Endothelial cell of umbilical vein (primary cell): ENCODE data around the gene PLD4. TPM values are rescaled to one million over a fixed set of nuclear protein-coding genes. Genes with fewer than 3 reads are reported as not detected.

Source experiments
- BruUV-seq: library from RNA; stranded (reverse); fragments of 400-500 nt; replicated peaks from 2 replicates; lab custom pipeline; 2021; lab: Mats Ljungman, UMichigan
- CTCF ChIA-PET: fragments of 300-600, 350-600 bp; sonication (Branson Sonifier 250); formaldehyde crosslinking; loops from one replicate; lab custom pipeline; 2021; ENCODE audit warnings: antibody characterized with exemption, inconsistent platforms; lab: Charles Lee
- POLR2A ChIA-PET: fragments of 300-600, 350-600 bp; sonication (Branson Sonifier 250); formaldehyde crosslinking; loops from one replicate; lab custom pipeline; 2021; ENCODE audit warnings: antibody characterized with exemption, inconsistent platforms; lab: Charles Lee
- DNase-seq: peaks from one replicate; pipeline ENCODE4 v3.0.0-alpha.2; 2011; ENCODE audit warnings: low read depth, low spot score
- FAIRE-seq: peaks from 2 replicates; lab custom pipeline; 2011; peaks lifted over from hg19 to GRCh38; lab: Jason Lieb, UNC
- H2AFZ ChIP-seq: 2 replicates; pipeline ENCODE4 v1.6.0; 2012; ENCODE audit warnings: low read depth, low read length, control low read depth, inconsistent platforms
- H3K27ac ChIP-seq: 2 replicates; pipeline ENCODE4 v1.5.1; 2011; ENCODE audit warnings: low read depth, mild to moderate bottlenecking, control low read depth, low read length, moderate library complexity; ENCODE audit not compliant: insufficient read depth
- H3K27me3 ChIP-seq, 2 experiments: 2 replicates each; pipeline versions ENCODE4 v1.6.0 to v1.6.1; 2011; ENCODE audit warnings: low read length in 2 of 2, mixed read lengths in 1 of 2; ENCODE audit not compliant: control insufficient read depth in 2 of 2, insufficient read depth in 2 of 2
- H3K36me3 ChIP-seq, 2 experiments: 2 replicates in 1 of 2; 3 replicates in 1 of 2; pipeline ENCODE4 v1.5.1; 2011; ENCODE audit warnings: low read length in 2 of 2, mild to moderate bottlenecking in 1 of 2, moderate library complexity in 1 of 2; ENCODE audit not compliant: control insufficient read depth in 2 of 2, insufficient read depth in 2 of 2; ENCODE audit errors: extremely low read depth in 1 of 2
- H3K4me1 ChIP-seq: 3 replicates; pipeline ENCODE4 v1.5.1; 2011; ENCODE audit warnings: mild to moderate bottlenecking, low read length; ENCODE audit not compliant: control insufficient read depth, insufficient read depth; ENCODE audit errors: extremely low read depth
- H3K4me2 ChIP-seq: 2 replicates; pipeline ENCODE4 v1.6.1; 2011; ENCODE audit warnings: low read length, control low read depth, mixed read lengths; ENCODE audit not compliant: insufficient read depth
- H3K4me3 ChIP-seq, 3 experiments: fragments of 200-600 bp in 1 of 3; sonication (generic), shearing (Covaris generic) in 1 of 3; replicated peaks in 1 of 3; 2 replicates each; pipeline ENCODE4 v1.5.1; 2011 to 2016; ENCODE audit warnings: control low read depth in 3 of 3, low read length in 3 of 3, mild to moderate bottlenecking in 2 of 3, inconsistent platforms in 1 of 3, low read depth in 1 of 3, moderate library complexity in 1 of 3; ENCODE audit not compliant: insufficient read depth in 1 of 3
- H3K79me2 ChIP-seq: 2 replicates; pipeline ENCODE4 v1.6.0; 2012; ENCODE audit warnings: low read length, inconsistent platforms; ENCODE audit not compliant: control insufficient read depth, insufficient read depth
- H3K9ac ChIP-seq: replicated peaks from 2 replicates; pipeline ENCODE3; 2011; ENCODE audit warnings: low read length, control low read depth; ENCODE audit not compliant: insufficient read depth; ENCODE audit errors: extremely low read depth
- H3K9me1 ChIP-seq: replicated peaks from 3 replicates; pipeline ENCODE4 v1.6.0; 2011; ENCODE audit warnings: mild to moderate bottlenecking, low read length; ENCODE audit not compliant: control insufficient read depth, insufficient read depth; ENCODE audit errors: extremely low read depth
- H3K9me3 ChIP-seq: replicated peaks from 2 replicates; pipeline ENCODE4 v1.5.1; 2012; ENCODE audit warnings: low read length, inconsistent platforms; ENCODE audit not compliant: control insufficient read depth, insufficient read depth
- H4K20me1 ChIP-seq: replicated peaks from 2 replicates; pipeline ENCODE3; 2011; ENCODE audit warnings: mild to moderate bottlenecking, low read length; ENCODE audit not compliant: control insufficient read depth, insufficient read depth; ENCODE audit errors: extremely low read depth
- CTCF ChIP-seq, 2 donors: IDR thresholded peaks; 1 replicate in 1 of 2; 2 replicates in 1 of 2; pipeline ENCODE4 v1.5.1; 2011; ENCODE audit warnings: low read length in 2 of 2, mild to moderate bottlenecking in 2 of 2, moderate library complexity in 2 of 2, control low read depth in 1 of 2, inconsistent platforms in 1 of 2, low read depth in 1 of 2; ENCODE audit not compliant: insufficient read depth in 1 of 2; ENCODE audit errors: extremely low read depth in 1 of 2
- EZH2 ChIP-seq: IDR thresholded peaks from 2 replicates; pipeline ENCODE4 v1.6.1; 2012; ENCODE audit warnings: borderline replicate concordance, low read depth, mild to moderate bottlenecking, moderate library complexity, low read length, inconsistent platforms; ENCODE audit not compliant: severe bottlenecking
- FOS ChIP-seq: IDR thresholded peaks from 2 replicates; pipeline ENCODE4 v1.6.1; 2011; ENCODE audit warnings: mild to moderate bottlenecking, low read length, moderate library complexity, borderline replicate concordance; ENCODE audit not compliant: insufficient read depth
- GATA2 ChIP-seq: IDR thresholded peaks from 2 replicates; pipeline ENCODE4 v1.7.0; 2011; ENCODE audit warnings: low read depth, mild to moderate bottlenecking, moderate library complexity, mixed read lengths, low read length; ENCODE audit not compliant: insufficient read length, insufficient read depth
- JUN ChIP-seq: IDR thresholded peaks from 2 replicates; pipeline ENCODE4 v1.6.1; 2011; ENCODE audit warnings: borderline replicate concordance, low read depth; ENCODE audit not compliant: insufficient read length, insufficient read depth
- MYC ChIP-seq: IDR thresholded peaks from one replicate; pipeline ENCODE4 v1.6.1; 2011; ENCODE audit warnings: mild to moderate bottlenecking, low read depth, low read length
- POLR2A ChIP-seq: IDR thresholded peaks from 2 replicates; pipeline ENCODE4 v1.6.1; 2012; ENCODE audit warnings: low read depth, mild to moderate bottlenecking, control low read depth, low read length
- POLR2AphosphoS5 ChIP-seq: IDR thresholded peaks from 2 replicates; pipeline ENCODE4 v1.6.1; 2012; ENCODE audit warnings: low read depth, mild to moderate bottlenecking, control low read depth, low read length, moderate library complexity; ENCODE audit not compliant: insufficient read depth
- dilution Hi-C: fragments of 300-500 bp; cut with MboI; formaldehyde crosslinking; loops from one replicate; pipeline ENCODE4 v1.15.0; 2019; ENCODE audit warnings: low sequenced_read_pairs; ENCODE audit not compliant: extremely low pct_ligation_motif_present
- intact Hi-C: fragments of 100-400 bp; cut with micrococcal nuclease; formaldehyde crosslinking; loops from one replicate; pipeline ENCODE4 v1.10.0; 2022
- polyA plus RNA-seq, 4 experiments: library from polyadenylated mRNA; depleted of rRNA in 3 of 4; stranded (reverse) in 3 of 4; unstranded in 1 of 4; fragments of >200 nt; gene quantifications; 2 replicates each; pipeline versions ENCODE4 v1.2.1 to v1.2.3, GENCODE V29; 2011 to 2012; ENCODE audit warnings: missing spikeins in 1 of 4
- total RNA-seq: library from RNA; stranded (reverse); gene quantifications from 2 replicates; pipeline ENCODE4 v1.2.3, GENCODE V29; 2021
- TF ChIP-seq, protein P1 (sequence below): IDR thresholded peaks from 2 replicates; pipeline ENCODE4 v1.6.1; 2011; ENCODE audit not compliant: insufficient read depth, insufficient read length

The PLD4 gene
- total and polyA plus RNA-seq, 2 donors (not counting 3 experiments of a cell fraction or from before 2014, with no cell fraction given): 0.01 to 0.11 TPM

GRCh38 chr14:104891664-104892530, 32.8 kb upstream of the PLD4 start:
- Histone ChIP-seq H3K9me1 (no peaks in the 10 kb centered on the region), H3K4me1 (peaks cover 16% of the 10 kb centered on the region), H3K36me3 (peaks cover 2 to 8% of the 10 kb centered on the region in 2 experiments), H3K9me3 (no peaks in the 10 kb centered on the region), H2AFZ (no peak overlapping the region), H3K79me2 (no peaks in the 10 kb centered on the region), H3K4me2 (no peak overlapping the region), H3K9ac (no peak overlapping the region), H3K27me3 (no peaks in the 10 kb centered on the region), H3K27ac (no peak overlapping the region), H4K20me1 (no peaks in the 10 kb centered on the region), H3K4me3 (no peak overlapping the region)
- DNase-seq (no peak), FAIRE-seq (no peak)
- no TSS peak for BruUV-seq
- POLR2A ChIA-PET: no interaction called here
- intact Hi-C loops: no loop called here
- no peak for TF ChIP-seq FOS
- no peak for TF ChIP-seq JUN
- no peak for TF ChIP-seq POLR2A
- TF ChIP-seq GATA2: no peak
- TF ChIP-seq MYC: no peak
- TF ChIP-seq, protein P1, sequence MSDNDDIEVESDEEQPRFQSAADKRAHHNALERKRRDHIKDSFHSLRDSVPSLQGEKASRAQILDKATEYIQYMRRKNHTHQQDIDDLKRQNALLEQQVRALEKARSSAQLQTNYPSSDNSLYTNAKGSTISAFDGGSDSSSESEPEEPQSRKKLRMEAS: no peak
- no peak for TF ChIP-seq POLR2AphosphoS5
- TF ChIP-seq CTCF (IDR thresholded peaks at IDR 0.05; ENCODE audit: extremely low read depth in 1 of 2, insufficient read depth in 1 of 2, low read depth in 1 of 2, low read length in 2 of 2): no peak
- TF ChIP-seq EZH2: no peak
- CTCF ChIA-PET: interaction anchor here (1.2 kb wide), 1 partner anchor 154 kb away, joined by 3 read pairs; no protein-coding TSS in a partner anchor
- dilution Hi-C loops: no loop called here
